HFF-Myc (cell line): ENCODE data around the gene NRCAM.
"Not testable (repeated sequence)": the region's sequence is repeated elsewhere in the genome, so short reads cannot be mapped to it uniquely, and the experiment has no call there.

Experiments
- DNase-seq: peaks from one replicate; pipeline ENCODE4 v3.0.0-alpha.2; 2011; ENCODE audit warnings: low read depth; ENCODE audit errors: extremely low read depth
- H3K4me3 ChIP-seq: replicated peaks from 2 replicates; pipeline ENCODE4 v1.5.1; 2011; ENCODE audit warnings: low read depth, mild to moderate bottlenecking, control low read depth, low read length
- CTCF ChIP-seq: IDR thresholded peaks from 2 replicates; pipeline ENCODE4 v1.5.1; 2012; ENCODE audit warnings: mild to moderate bottlenecking, low read depth, low read length, control low read depth; ENCODE audit errors: missing control alignments

NRCAM gene

GRCh38 chr7:108479118-108479517 lies 22.9 kb upstream of the NRCAM start:
- DNase-seq: no peak
- no peak overlapping the region for H3K4me3 ChIP-seq
- TF ChIP-seq CTCF: no peak

- no peak for DNase-seq
- H3K4me3 ChIP-seq: no peak overlapping the region
- no peak for TF ChIP-seq CTCF
Observed at GRCh38 chr7:108468246-108468645, 12.0 kb upstream of the NRCAM start.

GRCh38 chr7:108467391-108467790 lies 11.2 kb upstream of the NRCAM start:
- DNase-seq: no peak
- no peak overlapping the region for H3K4me3 ChIP-seq
- no peak for TF ChIP-seq CTCF

GRCh38 chr7:108466322-108466721 lies 10.1 kb upstream of the NRCAM start:
- not testable (repeated sequence) for DNase-seq, H3K4me3 ChIP-seq

GRCh38 chr7:108464743-108465142 lies 8.5 kb upstream of the NRCAM start:
- H3K4me3 ChIP-seq: no peak overlapping the region
- no peak for TF ChIP-seq CTCF
- no peak for DNase-seq

GRCh38 chr7:108463613-108464012 lies 7.4 kb upstream of the NRCAM start:
- no peak for DNase-seq
- H3K4me3 ChIP-seq: no peak overlapping the region
- TF ChIP-seq CTCF: no peak

GRCh38 chr7:108461840-108462239 lies 5.6 kb upstream of the NRCAM start:
- no peak overlapping the region for H3K4me3 ChIP-seq
- TF ChIP-seq CTCF: no peak
- no peak for DNase-seq

- no peak for TF ChIP-seq CTCF
- DNase-seq: no peak
- H3K4me3 ChIP-seq: no peak overlapping the region
Observed at GRCh38 chr7:108460964-108461363, 4.7 kb upstream of the NRCAM start.
